Astrocyte (in vitro differentiated cells and primary cell): ENCODE measurements around the gene RAVER1.

Experiments
- CTCF ChIP-seq: IDR thresholded peaks from 2 replicates; pipeline ENCODE4 v1.5.1; 2011; ENCODE audit warnings: low read depth, mild to moderate bottlenecking, inconsistent platforms, low read length, moderate library complexity; ENCODE audit not compliant: insufficient read depth
- EZH2 ChIP-seq: IDR thresholded peaks from 2 replicates; pipeline ENCODE4 v1.6.1; 2012; ENCODE audit warnings: mild to moderate bottlenecking, low read length, inconsistent platforms; ENCODE audit not compliant: insufficient read depth

- no peak for TF ChIP-seq EZH2
- TF ChIP-seq CTCF: no peak
These were observed 58.7 kb downstream of the RAVER1 start for GRCh38 chr19:10274589-10274988.
